ENCODE measurements around the gene SLC25A3. TPM values are rescaled to one million over a fixed set of nuclear protein-coding genes. Genes with fewer than 3 reads are reported as not detected.
"Not testable (repeated sequence)": the region's sequence is repeated elsewhere in the genome, so short reads cannot be mapped to it uniquely, and the experiment has no call there.

Gene SLC25A3
- total and polyA plus RNA-seq, 2 donors, result 373 to 374 TPM

DNA sequence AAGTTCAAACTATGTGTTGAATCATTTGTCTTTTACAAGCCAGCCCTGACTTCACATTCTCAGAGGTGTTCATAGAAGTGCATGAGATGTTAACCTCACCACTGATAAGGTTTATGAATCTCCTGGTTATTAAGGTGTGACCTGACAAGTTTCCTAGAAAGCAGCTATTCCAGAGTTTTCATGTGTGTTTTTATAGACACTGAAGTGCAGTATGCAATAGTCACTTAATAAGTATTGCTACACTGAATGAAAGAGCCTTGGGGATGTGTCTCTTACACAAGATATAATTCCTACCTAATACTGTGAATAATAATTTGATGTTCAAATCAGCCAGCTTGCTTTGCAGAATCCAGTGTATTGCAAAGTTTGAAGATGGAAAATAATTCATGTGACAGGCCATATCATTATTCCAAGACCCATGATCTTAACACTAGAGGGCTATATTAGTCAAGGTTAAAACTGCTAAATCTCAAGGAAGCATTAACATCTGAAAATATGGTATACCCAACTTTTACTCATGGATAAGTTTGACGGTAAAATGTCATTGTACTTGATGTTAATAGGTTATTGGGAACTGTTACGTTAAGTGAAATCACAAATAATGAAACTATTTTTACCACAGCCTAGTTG lies 13.0 kb downstream of the SLC25A3 start:
- Histone ChIP-seq H3K9me3 (ENCODE audit: control insufficient read depth in 2 of 2, insufficient read depth in 1 of 2, low read length in 1 of 2) (no peaks in the 10 kb centered on the region), H3K4me1 (ENCODE audit: control insufficient read depth in 2 of 2, insufficient read depth in 2 of 2, low read length in 2 of 2) (no peaks in the 10 kb centered on the region), H3K4me3 (ENCODE audit: low read length in 2 of 2) (no peak overlapping the region), H3K36me3 (ENCODE audit: control insufficient read depth in 2 of 2, insufficient read depth in 2 of 2, low read length in 1 of 2) (peaks cover 11 to 27% of the 10 kb centered on the region in 2 donors), H3K27me3 (ENCODE audit: control insufficient read depth in 2 of 2, insufficient read depth in 1 of 2, low read length in 1 of 2) (no peaks in the 10 kb centered on the region), H3K27ac (ENCODE audit: low read depth in 1 of 2, low read length in 1 of 2) (no peak overlapping the region)
- WGBS, result 81% methylated on average over 2 of the region's 2 CpGs
- no peak for DNase-seq (ENCODE audit: low read depth in 6 of 9, low spot score in 9 of 9)

DNA sequence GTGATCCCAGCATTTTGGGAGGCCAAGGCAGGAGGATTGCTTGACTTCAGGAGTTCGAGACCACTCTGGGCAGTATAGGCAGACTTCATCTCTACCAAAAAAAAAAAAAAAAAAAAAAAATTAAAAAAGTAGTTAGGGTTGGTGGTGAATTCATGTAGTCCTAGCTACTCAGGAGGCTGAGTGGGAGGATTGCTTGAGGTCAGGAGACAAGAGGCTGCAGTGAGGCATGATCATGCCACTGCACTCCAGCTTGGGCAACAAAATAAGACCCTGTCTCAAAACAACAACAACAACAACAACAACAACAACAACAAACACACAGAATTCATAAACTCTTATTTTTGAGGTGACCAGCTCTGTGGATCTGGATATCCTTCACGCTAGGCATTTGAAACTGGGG lies 17.1 kb downstream of the SLC25A3 start:
- no peaks in the 10 kb centered on the region for H3K27me3 ChIP-seq (ENCODE audit: control insufficient read depth in 2 of 2, insufficient read depth in 1 of 2, low read length in 1 of 2)
- DNase-seq (ENCODE audit: low read depth in 6 of 9, low spot score in 9 of 9), result no peak
- peaks cover 0 to 9% of the 10 kb centered on the region in 2 donors for H3K4me1 ChIP-seq (ENCODE audit: control insufficient read depth in 2 of 2, insufficient read depth in 2 of 2, low read length in 2 of 2)
- no peaks in the 10 kb centered on the region for H3K9me3 ChIP-seq (ENCODE audit: control insufficient read depth in 2 of 2, insufficient read depth in 1 of 2, low read length in 1 of 2)
- H3K36me3 ChIP-seq (ENCODE audit: control insufficient read depth in 2 of 2, insufficient read depth in 2 of 2, low read length in 1 of 2), result no peaks in the 10 kb centered on the region
- WGBS, result 97% methylated on average over 2 of the region's 2 CpGs
- H3K4me3 ChIP-seq (ENCODE audit: low read length in 2 of 2), result no peak overlapping the region
- H3K27ac ChIP-seq (ENCODE audit: low read depth in 1 of 2, low read length in 1 of 2), result no peak overlapping the region

DNA sequence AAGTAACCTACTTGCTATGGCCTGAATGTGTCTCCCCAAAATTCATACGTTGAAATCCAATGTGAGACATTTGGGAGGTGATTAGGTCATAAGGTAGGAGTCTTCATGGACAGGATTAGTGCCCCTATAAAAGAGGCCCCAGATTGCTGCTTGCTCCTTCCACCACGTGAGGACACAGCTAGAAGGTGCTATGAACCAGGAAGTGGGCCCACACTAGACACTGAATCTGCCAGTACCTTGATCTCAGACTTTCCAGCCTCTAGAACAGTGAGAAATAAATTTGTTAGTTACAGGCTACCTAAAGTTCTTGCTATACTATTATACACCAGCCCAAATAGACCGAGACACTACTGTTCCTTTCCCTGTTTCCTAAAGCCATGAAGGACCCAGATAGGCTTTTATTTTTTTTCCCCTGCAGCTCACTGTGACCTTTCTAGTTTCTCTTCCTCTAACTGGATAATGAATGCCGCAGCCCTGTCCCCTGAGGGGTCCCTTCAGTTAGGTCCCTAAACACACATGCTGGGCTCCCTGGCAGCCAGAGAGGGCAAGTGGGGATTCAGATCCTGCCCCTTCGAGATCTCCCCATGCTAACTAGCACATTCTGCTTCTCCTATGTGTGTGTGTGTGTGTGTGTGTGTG lies 19.3 kb downstream of the SLC25A3 start:
- DNase-seq (ENCODE audit: low read depth in 6 of 9, low spot score in 9 of 9), result peak in 5 of 9 donors; percentile 17 to 69 (median 43)
- Histone ChIP-seq H3K27me3 (ENCODE audit: control insufficient read depth in 2 of 2, insufficient read depth in 1 of 2, low read length in 1 of 2) (no peaks in the 10 kb centered on the region), H3K36me3 (ENCODE audit: control insufficient read depth in 2 of 2, insufficient read depth in 2 of 2, low read length in 1 of 2) (no peaks in the 10 kb centered on the region), H3K27ac (ENCODE audit: low read depth in 1 of 2, low read length in 1 of 2) (peak overlapping the region; percentile 40 to 64), H3K9me3 (ENCODE audit: control insufficient read depth in 2 of 2, insufficient read depth in 1 of 2, low read length in 1 of 2) (no peaks in the 10 kb centered on the region), H3K4me1 (ENCODE audit: control insufficient read depth in 2 of 2, insufficient read depth in 2 of 2, low read length in 2 of 2) (peaks cover 0 to 9% of the 10 kb centered on the region in 2 donors), H3K4me3 (ENCODE audit: low read length in 2 of 2) (no peak overlapping the region)
- 73% methylated on average over 5 of the region's 5 CpGs for WGBS

DNA sequence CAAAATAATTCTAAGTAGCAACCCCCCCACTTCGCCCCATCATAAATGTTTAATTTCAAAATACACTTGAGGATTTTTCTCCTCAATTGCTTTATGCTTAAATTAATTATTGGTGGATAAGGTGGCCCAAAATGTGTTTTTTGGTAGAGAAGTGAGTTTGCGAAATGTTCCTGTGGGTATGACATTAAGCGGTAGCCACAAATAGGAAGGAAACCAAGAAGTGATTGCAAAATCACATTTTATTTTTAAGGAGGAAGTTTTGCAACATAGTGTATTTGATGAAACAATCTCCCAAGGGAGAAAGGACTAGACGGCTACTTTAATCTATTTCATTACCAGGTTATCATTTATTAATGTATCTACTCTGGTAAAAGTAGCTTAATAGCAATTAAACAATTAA lies 25.5 kb downstream of the SLC25A3 start:
- Histone ChIP-seq H3K4me1 (ENCODE audit: control insufficient read depth in 2 of 2, insufficient read depth in 2 of 2, low read length in 2 of 2) (no peaks in the 10 kb centered on the region), H3K27ac (ENCODE audit: low read depth in 1 of 2, low read length in 1 of 2) (no peak overlapping the region), H3K9me3 (ENCODE audit: control insufficient read depth in 2 of 2, insufficient read depth in 1 of 2, low read length in 1 of 2) (no peaks in the 10 kb centered on the region), H3K27me3 (ENCODE audit: control insufficient read depth in 2 of 2, insufficient read depth in 1 of 2, low read length in 1 of 2) (no peaks in the 10 kb centered on the region), H3K4me3 (ENCODE audit: low read length in 2 of 2) (no peak overlapping the region), H3K36me3 (ENCODE audit: control insufficient read depth in 2 of 2, insufficient read depth in 2 of 2, low read length in 1 of 2) (no peaks in the 10 kb centered on the region)
- WGBS, result 52% methylated on average over 4 of the region's 4 CpGs
- no peak for DNase-seq (ENCODE audit: low read depth in 6 of 9, low spot score in 9 of 9)

DNA sequence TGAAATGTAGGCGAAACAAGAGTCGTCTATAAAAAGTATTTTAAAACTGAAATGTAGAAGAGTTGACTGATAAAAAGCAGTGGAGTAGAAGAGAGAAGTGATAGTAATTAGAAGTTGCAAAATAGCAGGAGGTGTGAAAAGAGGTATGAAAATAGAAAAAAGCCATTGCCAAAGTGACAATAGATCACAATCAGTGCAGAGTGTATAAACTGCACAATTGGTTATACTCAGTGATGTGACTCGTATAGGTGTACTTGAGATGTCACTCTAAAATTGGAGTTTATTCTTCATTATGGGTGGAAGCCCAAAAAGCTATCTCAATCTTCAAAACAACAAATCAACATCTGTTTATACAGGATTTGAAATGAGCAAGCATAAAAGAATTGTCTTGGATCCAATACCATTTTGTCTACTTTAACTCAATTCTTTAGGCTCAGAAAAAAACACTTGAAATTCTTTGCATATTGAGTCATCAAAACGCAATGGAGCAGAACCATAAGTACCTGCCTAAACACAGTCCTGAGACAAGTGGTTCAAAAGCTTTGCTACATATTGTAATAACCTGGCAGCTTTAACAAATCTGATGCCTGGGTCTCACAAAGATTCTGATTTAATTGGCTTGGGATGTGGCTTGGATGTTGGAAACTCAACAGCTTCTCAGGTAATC lies 42.3 kb downstream of the SLC25A3 start:
- Histone ChIP-seq H3K36me3 (ENCODE audit: control insufficient read depth in 2 of 2, insufficient read depth in 2 of 2, low read length in 1 of 2) (peaks cover 5 to 11% of the 10 kb centered on the region in 2 donors), H3K9me3 (ENCODE audit: control insufficient read depth in 2 of 2, insufficient read depth in 1 of 2, low read length in 1 of 2) (no peaks in the 10 kb centered on the region), H3K4me1 (ENCODE audit: control insufficient read depth in 2 of 2, insufficient read depth in 2 of 2, low read length in 2 of 2) (no peaks in the 10 kb centered on the region), H3K27ac (ENCODE audit: low read depth in 1 of 2, low read length in 1 of 2) (no peak overlapping the region), H3K27me3 (ENCODE audit: control insufficient read depth in 2 of 2, insufficient read depth in 1 of 2, low read length in 1 of 2) (no peaks in the 10 kb centered on the region), H3K4me3 (ENCODE audit: low read length in 2 of 2) (no peak overlapping the region)
- peak in 1 of 9 donors; percentile 7 for DNase-seq (ENCODE audit: low read depth in 6 of 9, low spot score in 9 of 9)
- 94% methylated on average over 4 of the region's 4 CpGs for WGBS

DNA sequence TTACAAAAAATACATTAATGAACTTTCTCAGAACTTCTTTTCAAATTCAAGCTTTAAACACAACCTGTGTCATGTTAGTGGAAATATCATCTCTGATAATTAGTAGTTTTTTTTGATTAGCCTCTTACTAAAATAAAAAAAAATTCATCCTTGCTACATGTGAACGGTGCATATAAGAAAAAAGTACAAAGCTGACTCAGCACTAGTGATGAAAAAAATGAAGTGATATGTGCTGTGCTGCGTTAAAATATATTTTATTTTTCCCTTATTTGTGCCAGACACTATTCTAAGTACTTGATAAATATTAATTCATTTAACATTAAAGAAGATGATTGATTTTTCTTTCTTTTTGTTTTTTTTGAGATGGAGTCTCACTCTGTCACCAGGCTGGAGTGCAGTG lies 43.6 kb downstream of the SLC25A3 start:
- Histone ChIP-seq H3K4me3 (ENCODE audit: low read length in 2 of 2) (no peak overlapping the region), H3K9me3 (ENCODE audit: control insufficient read depth in 2 of 2, insufficient read depth in 1 of 2, low read length in 1 of 2) (no peaks in the 10 kb centered on the region), H3K36me3 (ENCODE audit: control insufficient read depth in 2 of 2, insufficient read depth in 2 of 2, low read length in 1 of 2) (peaks cover 2 to 11% of the 10 kb centered on the region in 2 donors), H3K27me3 (ENCODE audit: control insufficient read depth in 2 of 2, insufficient read depth in 1 of 2, low read length in 1 of 2) (no peaks in the 10 kb centered on the region), H3K4me1 (ENCODE audit: control insufficient read depth in 2 of 2, insufficient read depth in 2 of 2, low read length in 2 of 2) (no peaks in the 10 kb centered on the region), H3K27ac (ENCODE audit: low read depth in 1 of 2, low read length in 1 of 2) (no peak overlapping the region)
- WGBS, result 88% methylated on average over 2 of the region's 2 CpGs
- no peak for DNase-seq (ENCODE audit: low read depth in 6 of 9, low spot score in 9 of 9)

DNA sequence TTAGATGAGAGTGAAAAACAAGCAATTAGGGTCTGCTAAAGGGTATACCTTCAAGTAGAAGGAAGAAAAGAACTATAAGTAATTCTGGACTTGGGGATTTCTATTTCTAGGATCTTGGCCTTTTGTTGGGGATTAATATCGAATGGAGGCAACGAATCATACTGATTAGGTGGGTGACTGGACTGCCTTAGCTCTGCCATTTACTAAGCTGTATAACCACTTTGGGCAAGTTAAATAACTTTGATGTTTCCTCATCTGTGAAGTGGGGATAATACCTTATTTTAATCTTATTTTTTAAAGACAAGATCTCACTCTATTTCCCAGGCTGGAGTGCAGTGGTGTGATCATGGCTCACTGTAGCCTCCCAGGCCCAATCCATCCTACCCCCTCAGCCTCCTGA lies 44.5 kb downstream of the SLC25A3 start:
- H3K36me3 ChIP-seq (ENCODE audit: control insufficient read depth in 2 of 2, insufficient read depth in 2 of 2, low read length in 1 of 2), result peaks cover 0 to 8% of the 10 kb centered on the region in 2 donors
- peaks cover 0 to 2% of the 10 kb centered on the region in 2 donors for H3K4me1 ChIP-seq (ENCODE audit: control insufficient read depth in 2 of 2, insufficient read depth in 2 of 2, low read length in 2 of 2)
- WGBS, result 97% methylated on average over 2 of the region's 2 CpGs
- no peaks in the 10 kb centered on the region for H3K9me3 ChIP-seq (ENCODE audit: control insufficient read depth in 2 of 2, insufficient read depth in 1 of 2, low read length in 1 of 2)
- DNase-seq (ENCODE audit: low read depth in 6 of 9, low spot score in 9 of 9), result no peak
- no peak overlapping the region for H3K27ac ChIP-seq (ENCODE audit: low read depth in 1 of 2, low read length in 1 of 2)
- H3K27me3 ChIP-seq (ENCODE audit: control insufficient read depth in 2 of 2, insufficient read depth in 1 of 2, low read length in 1 of 2), result no peaks in the 10 kb centered on the region
- no peak overlapping the region for H3K4me3 ChIP-seq (ENCODE audit: low read length in 2 of 2)

DNA sequence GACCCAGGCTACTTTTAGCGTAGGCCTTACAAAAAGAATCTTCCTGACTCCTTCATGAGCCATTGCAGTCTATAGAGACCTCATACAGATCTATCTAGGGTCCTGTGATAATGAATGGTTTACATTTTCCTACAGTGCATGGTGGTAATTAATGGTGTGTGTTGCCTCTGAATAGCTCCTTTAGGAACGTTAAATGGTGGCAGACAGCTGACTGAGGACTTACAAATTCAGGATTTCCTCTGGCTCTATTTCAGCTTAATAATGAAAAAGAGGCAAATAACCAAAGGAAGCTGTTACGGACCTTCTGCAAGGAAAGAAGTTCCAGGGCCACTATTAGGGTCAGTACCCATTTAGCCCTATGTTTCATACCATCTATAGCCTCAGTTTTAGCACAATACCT lies 46.0 kb downstream of the SLC25A3 start:
- no peak for DNase-seq (ENCODE audit: low read depth in 6 of 9, low spot score in 9 of 9)
- Histone ChIP-seq H3K27me3 (ENCODE audit: control insufficient read depth in 2 of 2, insufficient read depth in 1 of 2, low read length in 1 of 2) (no peaks in the 10 kb centered on the region), H3K9me3 (ENCODE audit: control insufficient read depth in 2 of 2, insufficient read depth in 1 of 2, low read length in 1 of 2) (peaks cover 0 to 2% of the 10 kb centered on the region in 2 donors), H3K4me1 (ENCODE audit: control insufficient read depth in 2 of 2, insufficient read depth in 2 of 2, low read length in 2 of 2) (peaks cover 0 to 2% of the 10 kb centered on the region in 2 donors), H3K36me3 (ENCODE audit: control insufficient read depth in 2 of 2, insufficient read depth in 2 of 2, low read length in 1 of 2) (no peaks in the 10 kb centered on the region), H3K27ac (ENCODE audit: low read depth in 1 of 2, low read length in 1 of 2) (no peak overlapping the region), H3K4me3 (ENCODE audit: low read length in 2 of 2) (no peak overlapping the region)
- 97% methylated on average over 3 of the region's 3 CpGs for WGBS

DNA sequence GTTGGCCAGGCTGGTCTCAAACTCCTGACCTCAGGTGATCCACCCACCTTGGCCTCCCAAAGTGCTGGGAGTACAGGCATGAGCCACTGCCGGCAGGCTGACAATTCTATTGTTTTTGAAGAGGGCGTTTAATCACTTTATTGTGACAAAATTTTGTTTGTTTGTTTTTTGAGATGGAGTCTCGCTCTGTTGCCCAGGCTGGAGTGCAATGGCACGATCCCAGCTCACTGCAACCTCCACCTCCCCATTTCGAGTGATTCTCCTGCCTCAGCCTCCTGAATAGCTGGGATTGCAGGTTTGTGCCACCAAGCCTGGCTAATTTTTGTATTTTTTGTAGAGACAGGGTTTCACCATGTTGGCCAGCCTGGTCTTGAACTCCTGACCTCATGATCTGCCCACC lies 49.3 kb downstream of the SLC25A3 start:
- not testable (repeated sequence) for H3K27me3 ChIP-seq (ENCODE audit: control insufficient read depth in 2 of 2, insufficient read depth in 1 of 2, low read length in 1 of 2); H3K27ac ChIP-seq (ENCODE audit: low read depth in 1 of 2, low read length in 1 of 2); H3K36me3 ChIP-seq (ENCODE audit: control insufficient read depth in 2 of 2, insufficient read depth in 2 of 2, low read length in 1 of 2); DNase-seq (ENCODE audit: low read depth in 6 of 9, low spot score in 9 of 9); H3K4me1 ChIP-seq (ENCODE audit: control insufficient read depth in 2 of 2, insufficient read depth in 2 of 2, low read length in 2 of 2); H3K4me3 ChIP-seq (ENCODE audit: low read length in 2 of 2); H3K9me3 ChIP-seq (ENCODE audit: control insufficient read depth in 2 of 2, insufficient read depth in 1 of 2, low read length in 1 of 2)
- WGBS, result 96% methylated on average over 5 of the region's 5 CpGs

Measured in thymus (tissue), 11 donors.